HG02973 (cell line): Measurements from ENCODE around the gene COL18A1.

Source experiments
- ATAC-seq: cut with Tn5 transposase; IDR thresholded peaks from one replicate; pipeline ENCODE4 v1.9.1; 2021; ENCODE audit warnings: moderate library complexity; ENCODE audit not compliant: unreplicated experiment

COL18A1 gene

DNA sequence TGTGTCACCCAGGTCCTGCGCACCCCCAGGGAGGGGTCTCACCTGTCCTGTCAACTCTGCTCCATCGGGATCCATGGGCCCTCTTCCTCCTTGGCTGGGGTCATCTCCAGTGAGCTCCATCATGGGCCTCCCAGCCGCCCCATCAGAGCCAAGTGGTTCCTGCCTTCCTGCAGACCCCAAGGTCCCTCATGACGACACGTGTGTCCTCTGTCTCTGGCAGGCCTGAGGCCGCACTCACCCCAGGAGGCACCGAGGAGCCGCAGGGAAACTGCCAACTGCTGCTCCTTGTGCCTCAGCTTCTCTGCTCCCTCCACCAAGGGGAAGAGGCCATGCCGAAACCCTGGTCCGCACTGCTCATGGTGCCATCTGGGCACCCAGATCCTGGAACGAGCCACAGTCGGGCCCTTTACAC lies 46.8 kb downstream of the COL18A1 start:
- ATAC-seq, result no peak

DNA sequence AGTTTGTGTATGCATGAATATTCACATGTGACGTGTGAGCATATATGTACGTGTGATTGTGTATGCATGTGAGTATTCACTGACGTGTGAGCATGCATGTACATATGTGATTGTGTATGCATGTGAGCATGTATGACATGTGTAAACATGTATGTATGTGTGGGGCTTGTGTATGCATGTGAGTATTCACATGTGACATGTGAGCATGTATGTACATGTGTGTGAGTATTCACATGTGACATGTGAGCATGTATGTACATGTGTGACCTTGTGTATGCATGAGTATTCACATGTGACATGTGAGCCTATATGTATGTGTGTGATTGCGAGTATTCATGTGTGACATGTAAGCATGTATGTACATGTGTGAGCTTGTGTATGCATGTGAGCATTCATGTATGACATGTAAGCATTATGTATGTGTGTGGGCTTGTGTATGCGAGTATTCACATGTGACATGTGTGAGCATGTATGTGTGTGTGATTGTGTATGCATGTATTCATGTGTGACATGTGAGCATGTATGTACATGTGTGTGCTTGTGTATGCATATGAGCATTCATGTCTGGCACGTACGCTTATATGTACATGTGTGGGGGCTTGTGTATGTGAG lies 47.8 kb downstream of the COL18A1 start:
- ATAC-seq, result no peak

DNA sequence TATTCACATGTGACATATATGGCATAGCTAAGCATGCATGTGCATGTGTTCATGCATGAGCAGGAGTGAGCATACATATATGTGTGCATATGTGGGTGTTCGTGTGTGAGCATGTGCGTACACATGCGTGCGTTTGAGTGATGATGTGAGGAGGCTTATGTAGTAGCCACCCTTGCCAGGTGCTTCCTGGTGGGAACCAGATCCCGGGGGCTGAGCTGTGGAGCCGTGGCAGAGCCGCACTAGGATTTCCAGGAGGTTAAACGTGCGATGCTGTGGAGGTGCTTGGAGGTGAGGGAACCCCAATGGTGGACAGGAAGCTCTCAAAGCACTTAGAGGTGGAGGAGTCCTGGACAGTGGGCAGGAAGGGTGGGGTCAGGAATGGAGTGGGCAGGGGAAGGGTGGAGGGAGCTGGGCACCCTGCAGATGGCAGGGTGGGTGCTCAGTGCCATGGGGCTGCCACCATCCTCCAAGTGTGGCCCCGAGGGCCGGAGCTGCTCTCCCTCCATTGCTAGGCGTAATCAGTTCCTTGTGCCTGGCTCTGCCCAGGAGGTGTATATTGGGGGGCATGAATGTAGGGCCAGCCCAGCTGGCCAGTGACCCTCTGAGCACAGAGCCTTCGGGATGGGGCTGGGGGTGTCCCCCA lies 48.5 kb downstream of the COL18A1 start:
- ATAC-seq, result no peak

DNA sequence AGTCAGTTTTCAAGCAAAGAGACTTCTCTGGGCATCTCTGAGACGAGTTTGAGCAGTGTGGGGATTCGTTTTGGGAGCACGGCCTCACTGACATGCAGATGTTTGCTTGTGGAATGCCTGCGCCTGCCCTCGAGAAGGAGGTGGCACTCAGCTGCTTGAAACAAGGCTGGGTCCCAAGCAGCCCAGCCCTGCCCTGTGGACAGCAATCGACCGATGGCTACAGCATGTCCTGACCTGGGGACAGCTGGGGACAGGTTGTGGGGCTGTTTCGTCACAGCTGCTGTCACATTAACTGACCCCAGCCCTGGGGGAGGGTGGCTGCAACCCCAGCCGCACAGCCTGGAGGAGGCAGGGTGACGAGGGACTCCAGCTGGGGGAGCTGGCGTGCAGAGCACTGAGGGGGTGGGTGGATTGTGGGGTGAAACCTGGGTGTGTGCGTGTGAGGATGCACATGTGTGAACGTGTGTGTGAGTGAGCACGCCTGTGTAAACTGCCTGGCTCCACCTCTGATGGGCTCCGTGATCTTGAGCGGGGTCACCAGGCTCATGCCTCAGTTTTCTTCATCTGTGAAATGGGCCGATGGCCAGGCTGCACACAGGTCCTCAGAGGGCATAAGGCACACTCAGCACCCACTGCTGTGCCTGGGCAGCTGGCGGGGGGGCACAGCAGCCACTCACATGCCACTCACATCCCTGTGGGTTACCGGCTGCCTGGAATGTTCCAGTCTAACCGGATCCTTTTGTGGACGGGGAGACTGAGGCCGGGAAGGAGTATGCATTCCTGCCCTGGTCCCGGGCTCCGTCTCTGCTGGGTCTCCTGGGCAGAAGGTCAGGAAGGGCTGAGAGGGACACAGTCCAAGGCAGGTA lies 49.3 kb downstream of the COL18A1 start:
- no peak for ATAC-seq

DNA sequence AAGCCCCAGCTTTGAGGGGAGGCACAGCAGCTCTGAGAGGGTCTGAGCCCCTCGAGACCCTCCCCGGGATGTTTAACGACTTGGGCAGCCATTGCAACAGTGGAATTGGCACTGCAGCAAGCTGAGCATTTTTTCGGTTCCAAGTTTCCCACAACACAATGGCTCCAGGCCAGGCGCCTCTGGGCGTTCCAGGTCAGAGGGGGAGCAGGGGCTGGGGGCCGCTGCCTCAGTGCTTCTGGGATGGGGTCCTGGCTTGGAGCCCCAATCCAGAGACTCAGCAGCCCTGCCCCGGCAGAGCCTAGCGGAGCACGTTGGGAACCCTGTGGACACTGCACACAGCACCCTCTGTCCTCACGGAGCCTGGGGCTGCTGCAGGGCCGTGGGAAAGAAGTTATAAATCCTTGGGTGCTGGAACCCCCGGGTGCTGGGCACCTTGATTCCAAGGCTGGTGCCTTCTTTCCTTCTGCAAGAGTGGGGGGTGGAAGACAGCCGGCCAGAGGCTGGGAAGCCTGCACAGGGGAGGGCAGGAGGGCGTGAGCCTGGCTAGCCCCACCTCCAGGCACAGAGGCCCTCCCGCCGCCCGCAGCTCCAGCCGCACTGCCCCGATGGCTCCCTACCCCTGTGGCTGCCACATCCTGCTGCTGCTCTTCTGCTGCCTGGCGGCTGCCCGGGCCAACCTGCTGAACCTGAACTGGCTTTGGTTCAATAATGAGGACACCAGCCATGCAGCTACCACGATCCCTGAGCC lies 50.1 kb downstream of the COL18A1 start:
- ATAC-seq, result no peak

DNA sequence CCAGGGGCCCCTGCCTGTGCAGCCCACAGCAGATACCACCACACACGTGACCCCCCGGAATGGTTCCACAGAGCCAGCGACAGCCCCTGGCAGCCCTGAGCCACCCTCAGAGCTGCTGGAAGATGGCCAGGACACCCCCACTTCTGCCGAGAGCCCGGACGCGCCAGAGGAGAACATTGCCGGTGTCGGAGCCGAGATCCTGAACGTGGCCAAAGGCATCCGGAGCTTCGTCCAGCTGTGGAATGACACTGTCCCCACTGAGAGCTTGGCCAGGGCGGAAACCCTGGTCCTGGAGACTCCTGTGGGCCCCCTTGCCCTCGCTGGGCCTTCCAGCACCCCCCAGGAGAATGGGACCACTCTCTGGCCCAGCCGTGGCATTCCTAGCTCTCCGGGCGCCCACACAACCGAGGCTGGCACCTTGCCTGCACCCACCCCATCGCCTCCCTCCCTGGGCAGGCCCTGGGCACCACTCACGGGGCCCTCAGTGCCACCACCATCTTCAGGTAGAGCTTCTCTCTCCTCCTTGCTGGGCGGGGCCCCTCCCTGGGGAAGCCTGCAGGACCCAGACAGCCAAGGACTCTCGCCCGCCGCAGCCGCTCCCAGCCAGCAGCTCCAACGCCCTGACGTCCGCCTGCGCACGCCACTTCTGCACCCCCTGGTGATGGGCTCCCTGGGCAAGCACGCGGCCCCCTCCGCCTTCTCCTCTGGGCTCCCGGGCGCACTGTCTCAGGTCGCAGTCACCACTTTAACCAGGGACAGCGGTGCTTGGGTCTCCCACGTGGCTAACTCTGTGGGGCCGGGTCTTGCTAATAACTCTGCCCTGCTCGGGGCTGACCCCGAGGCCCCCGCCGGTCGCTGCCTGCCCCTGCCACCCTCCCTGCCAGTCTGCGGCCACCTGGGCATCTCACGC lies 51.0 kb downstream of the COL18A1 start:
- no peak for ATAC-seq

DNA sequence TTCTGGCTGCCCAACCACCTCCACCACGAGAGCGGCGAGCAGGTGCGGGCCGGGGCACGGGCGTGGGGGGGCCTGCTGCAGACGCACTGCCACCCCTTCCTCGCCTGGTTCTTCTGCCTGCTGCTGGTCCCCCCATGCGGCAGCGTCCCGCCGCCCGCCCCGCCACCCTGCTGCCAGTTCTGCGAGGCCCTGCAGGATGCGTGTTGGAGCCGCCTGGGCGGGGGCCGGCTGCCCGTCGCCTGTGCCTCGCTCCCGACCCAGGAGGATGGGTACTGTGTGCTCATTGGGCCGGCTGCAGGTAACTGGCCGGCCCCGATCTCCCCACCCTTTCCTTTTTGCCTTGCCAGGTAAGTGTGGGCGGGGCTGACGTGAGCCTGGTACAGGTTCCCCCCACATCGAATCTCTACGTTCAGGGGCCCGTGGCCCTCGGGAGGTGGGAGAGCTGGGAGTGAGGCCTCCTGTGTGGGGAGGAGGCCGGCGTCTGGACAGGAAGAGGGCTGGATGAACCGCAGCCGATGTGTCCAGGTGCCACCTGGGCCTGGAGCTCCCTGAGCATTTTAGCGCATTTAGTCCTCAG lies 51.7 kb downstream of the COL18A1 start:
- no peak for ATAC-seq

DNA sequence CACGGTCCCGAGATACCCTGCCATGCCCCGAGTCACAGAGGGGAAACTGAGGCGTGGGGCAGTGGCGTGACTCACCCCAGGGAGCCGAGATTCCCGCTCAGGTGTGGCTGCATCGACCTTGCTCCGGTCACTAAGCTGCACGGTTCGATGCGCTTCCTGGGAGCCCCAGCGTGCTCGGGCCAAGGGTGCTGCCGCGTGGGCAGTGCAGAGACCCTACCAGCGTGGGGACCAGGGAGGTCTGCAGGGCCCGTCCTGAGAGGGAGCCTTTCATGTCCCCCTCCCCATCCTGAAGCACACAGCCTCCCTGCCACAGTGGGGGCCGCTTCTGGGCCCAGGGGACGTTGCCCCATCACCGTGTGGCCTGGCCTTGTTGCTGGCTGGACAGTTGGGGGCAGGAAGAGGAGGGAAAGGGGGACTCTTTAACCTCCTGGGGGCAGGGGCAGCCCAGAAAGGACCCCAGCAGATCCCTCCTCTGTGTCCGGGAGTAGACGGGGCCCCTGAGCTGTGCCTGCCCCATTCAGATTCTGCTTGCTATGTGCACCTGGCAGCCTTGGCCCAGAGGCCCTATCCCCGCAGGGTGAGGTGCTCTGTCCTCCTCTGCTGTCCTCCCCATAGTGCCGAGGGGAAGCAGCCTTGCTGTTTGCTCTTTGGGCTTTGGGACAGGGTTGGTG lies 52.3 kb downstream of the COL18A1 start:
- ATAC-seq, result no peak

DNA sequence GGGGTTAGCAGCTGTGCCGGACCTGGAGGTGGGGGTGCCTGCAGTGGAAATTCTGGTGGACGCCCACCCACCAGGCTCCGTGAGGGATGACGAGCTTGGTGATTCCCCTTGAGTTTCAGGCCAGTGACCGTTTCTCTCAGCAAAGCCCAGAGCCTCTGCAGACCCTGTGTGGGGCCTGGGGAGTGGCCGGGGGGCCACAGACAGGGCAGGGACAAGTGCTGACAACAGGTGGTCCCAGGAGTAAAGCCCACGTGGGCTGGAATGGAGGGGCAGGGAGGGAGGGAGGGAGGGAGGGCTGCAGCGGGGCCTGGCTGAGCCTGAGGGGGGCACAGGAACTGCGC lies 52.8 kb downstream of the COL18A1 start:
- ATAC-seq, result no peak

DNA sequence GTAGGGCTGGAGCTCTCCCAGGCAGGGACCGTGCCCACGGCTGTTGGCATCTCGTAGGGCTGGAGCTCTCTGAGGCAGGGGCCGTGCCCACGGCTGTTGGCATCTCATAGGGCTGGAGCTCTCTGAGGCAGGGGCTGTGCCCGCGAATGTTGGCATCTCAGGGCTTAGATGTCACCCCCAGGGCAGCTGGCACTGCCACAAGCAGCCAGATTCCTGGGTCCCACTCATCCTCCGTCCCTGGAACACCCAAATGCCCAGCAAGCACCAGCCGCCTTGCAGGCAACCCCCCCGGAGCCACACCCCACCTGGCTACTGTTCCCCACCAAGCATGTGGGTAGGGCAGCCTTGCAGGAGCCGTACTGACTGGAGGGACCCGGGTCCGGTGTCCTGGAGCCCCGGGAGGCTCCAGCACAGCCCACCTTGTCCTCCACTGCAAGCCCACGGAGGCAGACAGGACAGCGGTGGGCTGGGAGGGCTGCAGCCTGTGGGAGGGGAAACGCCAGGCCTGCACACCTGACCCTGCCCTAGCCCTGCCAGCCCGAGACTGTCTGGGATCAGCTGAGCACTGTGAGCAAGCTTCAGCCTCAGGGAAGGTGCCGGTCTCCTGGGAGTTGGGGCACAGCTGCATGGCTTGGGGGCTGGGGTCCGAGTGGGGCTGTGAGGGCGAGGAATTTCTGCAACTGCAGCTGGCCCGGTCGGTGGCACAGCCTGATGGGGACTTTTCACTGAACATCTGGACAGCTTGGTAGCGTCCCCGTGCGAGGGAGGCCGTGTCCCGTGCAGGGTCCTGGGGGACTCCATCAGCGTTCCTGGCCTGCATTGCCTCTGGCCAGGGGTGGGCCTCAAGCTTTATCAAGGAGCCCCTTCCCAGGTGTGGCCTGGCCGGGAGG lies 53.6 kb downstream of the COL18A1 start:
- no peak for ATAC-seq

DNA sequence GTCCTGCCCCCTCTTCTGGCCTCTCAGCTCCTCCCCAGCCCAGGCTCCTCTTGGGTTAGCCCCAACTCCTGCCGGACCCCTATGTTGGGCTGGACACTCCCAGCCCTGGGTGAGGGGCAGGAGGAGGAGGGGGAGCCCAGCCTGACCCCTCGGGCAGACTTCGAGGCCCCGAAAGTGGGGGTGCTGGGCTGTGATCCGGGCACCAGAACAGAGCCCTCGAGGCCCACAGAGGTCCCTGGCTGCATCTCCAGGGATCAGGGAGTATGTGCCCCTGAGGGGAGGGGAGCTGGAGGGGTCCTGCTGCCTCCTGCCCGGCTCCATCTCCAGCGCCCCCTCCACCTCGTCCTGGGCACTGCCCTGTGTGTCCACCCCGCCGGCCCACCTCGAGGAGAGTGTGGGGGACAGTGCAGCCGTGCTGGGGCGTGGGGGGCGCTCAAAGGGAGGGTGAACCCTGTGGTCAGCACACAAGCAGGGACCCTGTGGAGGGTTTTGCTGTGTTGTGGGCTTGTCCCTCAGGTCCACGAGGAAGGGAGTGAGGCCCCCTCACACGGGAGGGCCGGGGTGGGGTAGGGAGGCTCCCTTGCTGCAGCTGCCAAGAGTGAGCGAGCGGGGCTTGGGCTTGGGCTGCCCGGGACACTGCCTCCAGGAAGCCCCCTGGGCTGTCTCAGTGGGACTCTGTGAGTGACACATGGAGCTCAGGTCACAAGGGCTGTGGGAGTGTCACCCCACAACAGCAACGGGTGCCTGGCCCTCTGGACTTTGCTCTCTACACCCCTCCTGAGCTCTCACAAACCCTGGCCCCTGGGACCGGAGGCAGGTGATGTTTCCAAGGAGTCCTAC lies 54.4 kb downstream of the COL18A1 start:
- ATAC-seq, result no peak

DNA sequence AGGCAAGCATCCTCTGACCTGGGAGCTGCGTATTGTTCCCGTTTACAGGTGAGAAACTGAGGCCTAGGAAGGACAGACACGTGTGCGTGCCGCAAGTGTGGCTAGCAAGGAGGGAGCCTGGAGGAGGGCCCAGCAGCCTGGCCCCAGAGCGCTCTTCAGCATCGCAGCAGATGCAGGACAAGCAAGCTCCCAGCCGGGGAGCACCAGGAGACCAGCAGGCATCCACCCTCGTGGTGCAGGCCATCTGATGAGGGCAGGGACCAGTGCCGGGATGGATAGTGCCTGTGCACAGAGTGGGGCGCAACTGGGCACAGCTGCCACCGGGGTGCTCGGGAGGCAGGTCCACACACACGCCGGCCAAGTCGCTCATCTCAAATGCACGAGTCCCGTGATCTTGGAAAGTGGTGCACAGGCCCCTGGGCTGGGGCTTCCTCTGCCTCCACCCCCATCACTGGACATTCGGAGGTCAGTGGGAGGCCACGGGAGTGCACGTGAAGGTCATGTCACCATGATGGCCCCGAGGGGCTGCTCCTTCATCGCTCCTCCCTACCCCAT lies 55.1 kb downstream of the COL18A1 start:
- no peak for ATAC-seq

DNA sequence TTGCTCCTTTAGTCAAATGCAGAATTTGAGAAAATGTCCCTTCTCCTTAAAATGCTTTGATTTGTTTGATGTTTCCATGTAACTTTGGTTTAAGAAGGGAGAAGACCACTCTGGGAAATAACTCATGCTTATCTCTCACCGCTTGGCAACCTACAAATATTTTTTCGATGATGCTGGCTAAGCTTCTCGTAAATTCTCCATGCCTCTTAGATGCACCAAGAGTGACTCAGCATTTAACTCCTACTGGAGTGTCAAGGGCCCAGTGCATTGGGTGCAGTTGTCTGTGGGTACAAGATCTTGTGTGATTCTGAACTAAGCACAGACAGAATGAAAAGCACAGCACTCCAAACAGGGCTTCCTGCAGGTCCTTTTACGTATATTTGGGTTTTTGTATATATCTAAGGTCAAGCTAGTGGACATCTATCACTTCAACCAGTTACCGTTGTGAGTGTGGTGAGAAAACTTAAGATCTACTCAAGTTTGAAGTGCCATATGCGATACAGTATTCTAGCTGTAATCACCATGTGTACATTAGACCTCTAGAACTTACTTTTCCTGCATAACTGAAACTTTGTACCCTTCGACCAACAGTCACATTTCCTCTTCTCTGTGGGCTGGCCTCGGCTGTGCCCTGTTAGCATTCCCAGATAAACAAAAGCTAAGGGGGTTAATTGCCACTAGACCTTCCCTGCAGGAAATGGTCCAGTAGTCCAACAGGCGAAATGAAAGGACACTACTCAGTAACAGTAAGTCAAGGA lies 55.8 kb downstream of the COL18A1 start:
- no peak for ATAC-seq

DNA sequence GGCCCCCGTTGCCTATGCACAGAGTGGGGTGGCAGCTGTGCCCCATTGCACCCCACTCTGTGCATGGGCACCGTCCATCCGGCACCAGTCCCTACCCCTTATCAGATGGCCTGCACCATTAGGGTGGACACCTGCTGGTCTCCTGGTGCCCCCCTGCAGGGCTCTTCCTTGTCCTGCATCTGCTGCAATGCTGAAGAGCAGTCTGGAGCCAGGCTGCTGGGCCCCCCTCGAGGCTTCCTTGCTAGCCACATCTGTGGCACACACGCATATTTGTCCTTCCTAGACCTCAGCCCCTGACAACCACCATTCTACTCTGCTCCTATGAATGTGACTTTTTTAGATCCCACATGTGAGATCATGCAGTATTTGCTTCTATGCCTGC lies 56.4 kb downstream of the COL18A1 start:
- no peak for ATAC-seq

DNA sequence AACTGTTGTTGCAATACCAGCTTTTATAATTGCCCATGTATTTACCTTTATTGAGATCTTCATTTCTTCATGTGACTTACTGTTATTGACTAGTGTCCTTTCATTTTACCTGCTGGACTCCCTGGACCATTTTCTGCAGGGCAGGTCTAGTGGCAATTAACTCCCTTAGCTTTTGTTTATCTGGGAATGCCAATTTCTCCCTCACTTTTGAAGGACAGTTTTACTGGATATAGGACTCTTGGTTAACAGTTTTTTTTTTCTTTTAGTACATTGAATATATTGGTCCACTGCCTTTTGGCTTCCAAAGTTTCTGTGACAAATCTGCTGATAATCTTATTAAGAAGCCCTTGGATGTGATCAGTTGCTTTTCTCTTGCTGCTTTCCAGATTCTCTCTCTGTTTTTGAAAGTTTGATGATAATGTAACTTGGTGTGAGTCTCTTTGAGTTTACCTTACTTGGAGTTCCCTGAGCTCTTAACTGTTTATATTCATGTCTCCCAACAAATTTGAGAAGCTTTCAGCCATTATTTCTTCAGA lies 56.9 kb downstream of the COL18A1 start:
- no peak for ATAC-seq

DNA sequence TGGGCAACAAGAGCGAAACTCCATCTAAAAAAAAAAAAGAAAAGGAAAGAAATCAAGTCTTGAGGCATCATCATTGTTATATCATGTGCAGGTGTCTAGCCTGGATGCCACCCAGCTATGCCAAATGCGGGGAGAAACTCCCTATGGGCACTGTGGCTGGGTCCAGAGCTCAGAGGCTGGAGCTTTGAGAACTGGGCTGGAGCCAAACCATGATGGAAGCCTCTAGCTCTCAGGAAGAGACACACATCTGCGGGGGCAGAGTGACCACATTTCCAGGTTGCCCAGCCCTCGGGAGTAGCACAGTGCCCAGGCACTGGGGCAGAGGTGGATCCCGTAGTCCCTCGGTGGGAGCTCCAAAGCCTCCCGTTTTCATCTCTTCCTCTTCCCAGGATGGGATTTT lies 58.9 kb downstream of the COL18A1 start:
- ATAC-seq, result no peak
